Fibroblast of lung (primary cell): ENCODE results near the gene MCF2L.

Experiments used
- EZH2 ChIP-seq: IDR thresholded peaks from 2 replicates; pipeline ENCODE4 v1.5.1; 2012; ENCODE audit warnings: low read length, control low read depth, mild to moderate bottlenecking; ENCODE audit errors: missing control alignments
- TF ChIP-seq, protein P1 (sequence below), 2 donors: IDR thresholded peaks in 1 of 2; conservative IDR thresholded peaks in 1 of 2; 1 replicate in 1 of 2; 2 replicates in 1 of 2; pipeline ENCODE4 v1.5.1; 2011 to 2012; ENCODE audit warnings: low read length in 2 of 2, control low read depth in 1 of 2, inconsistent platforms in 1 of 2, low read depth in 1 of 2, mild to moderate bottlenecking in 1 of 2

- TF ChIP-seq, protein P1, sequence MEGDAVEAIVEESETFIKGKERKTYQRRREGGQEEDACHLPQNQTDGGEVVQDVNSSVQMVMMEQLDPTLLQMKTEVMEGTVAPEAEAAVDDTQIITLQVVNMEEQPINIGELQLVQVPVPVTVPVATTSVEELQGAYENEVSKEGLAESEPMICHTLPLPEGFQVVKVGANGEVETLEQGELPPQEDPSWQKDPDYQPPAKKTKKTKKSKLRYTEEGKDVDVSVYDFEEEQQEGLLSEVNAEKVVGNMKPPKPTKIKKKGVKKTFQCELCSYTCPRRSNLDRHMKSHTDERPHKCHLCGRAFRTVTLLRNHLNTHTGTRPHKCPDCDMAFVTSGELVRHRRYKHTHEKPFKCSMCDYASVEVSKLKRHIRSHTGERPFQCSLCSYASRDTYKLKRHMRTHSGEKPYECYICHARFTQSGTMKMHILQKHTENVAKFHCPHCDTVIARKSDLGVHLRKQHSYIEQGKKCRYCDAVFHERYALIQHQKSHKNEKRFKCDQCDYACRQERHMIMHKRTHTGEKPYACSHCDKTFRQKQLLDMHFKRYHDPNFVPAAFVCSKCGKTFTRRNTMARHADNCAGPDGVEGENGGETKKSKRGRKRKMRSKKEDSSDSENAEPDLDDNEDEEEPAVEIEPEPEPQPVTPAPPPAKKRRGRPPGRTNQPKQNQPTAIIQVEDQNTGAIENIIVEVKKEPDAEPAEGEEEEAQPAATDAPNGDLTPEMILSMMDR (conservative IDR thresholded peaks at IDR 0.05 in 1 of 2, IDR thresholded peaks at IDR 0.05 in 1 of 2; ENCODE audit: low read depth in 1 of 2, low read length in 2 of 2), result no peak
- TF ChIP-seq EZH2, result no peak
These were observed 73.4 kb downstream of the MCF2L start for GRCh38 chr13:113042456-113042855.
